Lower leg skin (tissue), 4 donors: Measurements from ENCODE around the gene TCF7L2. TPM values are rescaled to one million over a fixed set of nuclear protein-coding genes. Genes with fewer than 3 reads are reported as not detected.

Experiments
- DNase-seq, 2 donors: peaks; one replicate each; pipeline ENCODE4 v3.0.0-alpha.2; 2019; ENCODE audit warnings: low spot score in 2 of 2
- H3K4me3 ChIP-seq: fragments of 200-600 bp; sonication (generic); 2 replicates; pipeline ENCODE4 v1.5.1; 2017; ENCODE audit warnings: mild to moderate bottlenecking, low read depth; ENCODE audit not compliant: poor library complexity, severe bottlenecking
- POLR2A ChIP-seq, 2 donors: fragments of 450-650 bp; IDR thresholded peaks; one replicate each; pipeline ENCODE4 v1.6.1; 2016 to 2017; ENCODE audit warnings: antibody characterized with exemption in 2 of 2, mild to moderate bottlenecking in 1 of 2, moderate library complexity in 1 of 2
- WGBS, 2 donors: methylation state at CpG; one replicate each; pipeline ENCODE4 v1.1.5; 2018; 5-methylcytosine and 5-hydroxymethylcytosine counted together
- intact Hi-C: fragments of 100-400 bp; cut with DNase I; formaldehyde crosslinking; loops from one replicate; pipeline ENCODE4 v1.15.0; 2023; ENCODE audit warnings: low total_unique reads
- total RNA-seq, 4 donors: library from RNA; depleted of rRNA; stranded (reverse); fragments of >200 nt; gene quantifications; one replicate each; pipeline ENCODE4 v1.1.0, GENCODE V29; 2016
- TF ChIP-seq, protein P1 (sequence below), 3 donors: fragments of 450-650 bp; IDR thresholded peaks; one replicate each; pipeline ENCODE4 v1.5.1; 2016; ENCODE audit warnings: antibody characterized with exemption in 3 of 3, mild to moderate bottlenecking in 3 of 3, moderate library complexity in 2 of 3

TCF7L2 gene
- total RNA-seq, 4 donors from 2014 or later = 5.6 to 23.1 (median 16.2) TPM

DNA sequence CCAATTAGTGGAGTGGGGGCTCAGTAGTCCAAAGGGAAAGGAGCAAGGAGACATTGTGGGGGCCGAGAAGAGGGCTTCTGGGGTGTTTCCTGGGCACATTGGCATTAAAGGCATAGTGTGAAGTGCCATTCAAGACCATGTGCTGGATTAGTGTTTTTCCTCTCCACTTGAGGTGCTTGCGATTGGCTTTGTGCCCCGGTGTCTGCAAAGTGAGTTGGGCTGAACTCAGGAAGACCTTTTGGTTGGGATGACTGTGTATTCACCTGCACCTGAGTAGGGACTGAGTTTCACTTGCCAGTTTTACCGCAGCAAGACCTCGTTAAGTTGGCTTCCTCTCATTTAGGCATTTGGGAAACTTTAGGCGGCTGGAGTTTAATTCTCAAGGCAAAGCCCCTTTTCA, 73.0 kb downstream of the TCF7L2 start:
- DNase-seq = no peak
- TF ChIP-seq POLR2A (IDR thresholded peaks at IDR 0.05) = no peak
- TF ChIP-seq, protein P1, sequence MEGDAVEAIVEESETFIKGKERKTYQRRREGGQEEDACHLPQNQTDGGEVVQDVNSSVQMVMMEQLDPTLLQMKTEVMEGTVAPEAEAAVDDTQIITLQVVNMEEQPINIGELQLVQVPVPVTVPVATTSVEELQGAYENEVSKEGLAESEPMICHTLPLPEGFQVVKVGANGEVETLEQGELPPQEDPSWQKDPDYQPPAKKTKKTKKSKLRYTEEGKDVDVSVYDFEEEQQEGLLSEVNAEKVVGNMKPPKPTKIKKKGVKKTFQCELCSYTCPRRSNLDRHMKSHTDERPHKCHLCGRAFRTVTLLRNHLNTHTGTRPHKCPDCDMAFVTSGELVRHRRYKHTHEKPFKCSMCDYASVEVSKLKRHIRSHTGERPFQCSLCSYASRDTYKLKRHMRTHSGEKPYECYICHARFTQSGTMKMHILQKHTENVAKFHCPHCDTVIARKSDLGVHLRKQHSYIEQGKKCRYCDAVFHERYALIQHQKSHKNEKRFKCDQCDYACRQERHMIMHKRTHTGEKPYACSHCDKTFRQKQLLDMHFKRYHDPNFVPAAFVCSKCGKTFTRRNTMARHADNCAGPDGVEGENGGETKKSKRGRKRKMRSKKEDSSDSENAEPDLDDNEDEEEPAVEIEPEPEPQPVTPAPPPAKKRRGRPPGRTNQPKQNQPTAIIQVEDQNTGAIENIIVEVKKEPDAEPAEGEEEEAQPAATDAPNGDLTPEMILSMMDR (IDR thresholded peaks at IDR 0.05) = no peak
- intact Hi-C loops = no loop called here
- H3K4me3 ChIP-seq = no peak overlapping the region
- WGBS, 2 donors = 79 to 84% methylated on average over 6 of the region's 6 CpGs

DNA sequence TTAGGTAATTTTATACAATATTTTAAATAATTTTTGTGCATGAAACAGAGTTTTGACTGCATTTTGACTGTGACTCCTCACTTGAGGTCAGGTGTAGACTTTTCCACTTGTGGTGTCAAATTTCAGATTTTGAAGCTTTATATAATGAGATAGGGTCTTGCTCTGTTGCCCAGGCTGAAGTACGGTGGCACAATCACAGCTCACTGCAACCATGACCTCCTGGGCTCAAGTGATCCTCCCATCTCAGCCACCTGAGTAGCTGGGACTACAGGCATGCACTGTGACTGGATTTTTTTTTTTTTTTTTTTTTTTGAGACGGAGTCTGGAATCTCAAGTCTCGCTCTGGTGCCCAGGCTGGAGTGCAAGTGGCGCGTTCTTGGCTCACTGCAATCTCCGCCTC, 74.9 kb downstream of the TCF7L2 start:
- TF ChIP-seq, protein P1 (IDR thresholded peaks at IDR 0.05) = no peak
- no peak for TF ChIP-seq POLR2A (IDR thresholded peaks at IDR 0.05)
- intact Hi-C loops = no loop called here
- no peak overlapping the region for H3K4me3 ChIP-seq
- WGBS, 2 donors = 97 to 98% methylated on average over 6 of the region's 6 CpGs
- DNase-seq = no peak

DNA sequence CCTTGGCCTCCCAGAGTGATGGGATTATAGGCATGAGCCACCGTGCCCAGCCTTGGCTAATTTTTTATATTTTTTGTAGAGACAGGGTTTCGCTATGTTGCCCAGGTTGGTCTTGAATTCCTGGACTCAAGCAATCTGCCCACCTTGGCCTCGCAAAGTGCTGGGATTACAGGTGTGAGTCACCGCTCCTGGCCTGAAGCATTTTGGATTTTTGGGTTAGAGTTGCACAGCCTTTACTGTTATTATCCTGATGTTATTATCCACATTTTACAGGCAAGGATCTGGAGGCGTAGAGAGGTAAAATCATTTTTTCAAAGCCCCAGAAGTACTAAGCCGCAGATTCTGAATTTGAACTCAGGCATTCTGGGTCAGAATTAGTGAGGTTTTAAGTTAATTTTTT, 75.4 kb downstream of the TCF7L2 start:
- intact Hi-C loops = no loop called here
- no peak overlapping the region for H3K4me3 ChIP-seq
- no peak for DNase-seq
- TF ChIP-seq POLR2A (IDR thresholded peaks at IDR 0.05) = no peak
- TF ChIP-seq, protein P1 (IDR thresholded peaks at IDR 0.05) = no peak
- 96% methylated on average over 6 of the region's 6 CpGs for WGBS, 2 donors

DNA sequence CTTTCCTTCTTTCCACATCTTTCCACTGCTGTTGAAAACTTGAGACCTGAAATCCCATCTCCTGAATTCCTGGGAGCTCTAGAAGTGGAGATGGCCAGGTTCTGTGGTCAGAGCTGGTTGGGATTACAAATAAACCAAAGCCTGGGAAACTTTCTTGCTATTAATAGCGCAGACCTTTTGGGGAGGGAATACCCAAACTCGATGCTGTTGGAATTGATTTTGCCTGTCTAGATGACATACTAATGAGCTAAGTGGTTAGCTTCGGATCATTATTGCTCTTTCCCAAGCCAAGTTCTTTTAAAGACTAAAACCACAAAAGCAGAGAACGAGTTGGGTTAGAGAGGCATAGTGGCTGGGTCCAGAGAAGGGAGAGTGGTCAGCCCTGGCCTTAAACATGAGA, 76.6 kb downstream of the TCF7L2 start:
- 55 to 56% methylated on average over 4 of the region's 4 CpGs for WGBS, 2 donors
- no peak overlapping the region for H3K4me3 ChIP-seq
- TF ChIP-seq, protein P1 (IDR thresholded peaks at IDR 0.05) = no peak
- TF ChIP-seq POLR2A (IDR thresholded peaks at IDR 0.05) = no peak
- intact Hi-C loops = no loop called here
- DNase-seq = no peak

DNA sequence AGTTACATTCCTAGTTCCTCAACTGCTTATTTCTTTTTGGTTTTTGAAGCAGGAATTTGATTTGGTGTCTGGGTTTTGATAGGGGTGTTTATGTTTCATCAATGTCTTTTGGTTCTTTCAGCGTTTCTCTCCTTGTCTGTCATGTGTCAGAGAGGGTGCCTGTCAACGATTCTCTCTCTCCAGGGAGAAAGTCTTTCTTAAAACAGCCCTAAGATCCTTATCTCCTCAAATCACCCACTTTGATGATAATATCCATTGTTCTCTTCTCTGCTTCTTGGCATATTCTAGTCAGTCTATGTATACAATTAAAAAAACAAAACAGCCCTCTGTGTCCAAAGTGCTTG, 77.2 kb downstream of the TCF7L2 start:
- WGBS, 2 donors = 20 to 24% methylated on average over 2 of the region's 2 CpGs
- H3K4me3 ChIP-seq = no peak overlapping the region
- intact Hi-C loops = no loop called here
- TF ChIP-seq POLR2A (IDR thresholded peaks at IDR 0.05) = no peak
- TF ChIP-seq, protein P1 (IDR thresholded peaks at IDR 0.05) = no peak
- DNase-seq = no peak
